ENCODE data around the gene GABRB3.

The GABRB3 gene

DNA sequence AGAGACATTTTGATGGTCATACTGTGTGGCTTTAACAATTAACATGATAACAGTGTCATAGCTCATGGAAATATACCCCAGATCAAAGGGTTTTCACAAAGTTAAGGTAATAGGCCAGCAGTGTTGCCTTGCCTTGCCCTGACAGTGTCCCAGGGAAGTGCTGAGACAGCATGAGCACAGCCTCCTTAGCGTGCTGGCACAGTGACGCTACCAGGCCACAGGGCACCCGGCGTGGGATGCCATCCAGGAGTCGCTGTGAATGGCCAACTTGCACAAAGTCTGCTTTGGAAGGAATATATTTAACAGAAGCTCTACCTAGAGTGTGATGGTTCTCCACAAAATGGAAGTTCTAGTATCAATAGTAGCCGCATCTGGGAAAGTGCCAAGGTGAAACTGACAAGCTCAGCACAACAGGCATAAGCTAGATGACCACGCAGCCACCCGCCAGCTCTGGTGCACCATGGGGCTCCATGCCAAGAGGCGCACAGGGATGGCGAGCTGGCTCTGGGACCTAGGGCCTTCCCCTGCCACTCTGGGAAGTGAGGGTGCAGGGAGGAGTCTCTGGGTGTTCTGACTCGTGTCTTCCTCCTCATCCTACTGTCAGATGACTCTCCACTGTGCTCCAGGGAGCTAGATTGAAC lies 86.2 kb downstream of the GABRB3 start:
- DNase-seq (ENCODE audit: low read depth), result no peak
- TF ChIP-seq CTCF (conservative IDR thresholded peaks at IDR 0.05; ENCODE audit: low read depth, low read length), result no peak
- no peak overlapping the region for H3K4me3 ChIP-seq (ENCODE audit: low read depth, low read length)

- H3K4me3 ChIP-seq (ENCODE audit: low read depth, low read length), result no peak overlapping the region
- no peak for DNase-seq (ENCODE audit: low read depth)
- no peak for TF ChIP-seq CTCF (conservative IDR thresholded peaks at IDR 0.05; ENCODE audit: low read depth, low read length)
These were observed 90.2 kb downstream of the GABRB3 start for GRCh38 chr15:26682598-26683164.

- no peak for DNase-seq (ENCODE audit: low read depth)
- H3K4me3 ChIP-seq (ENCODE audit: low read depth, low read length), result no peak overlapping the region
- TF ChIP-seq CTCF (conservative IDR thresholded peaks at IDR 0.05; ENCODE audit: low read depth, low read length), result no peak
These were observed 92.9 kb downstream of the GABRB3 start for GRCh38 chr15:26679927-26680326.

DNA sequence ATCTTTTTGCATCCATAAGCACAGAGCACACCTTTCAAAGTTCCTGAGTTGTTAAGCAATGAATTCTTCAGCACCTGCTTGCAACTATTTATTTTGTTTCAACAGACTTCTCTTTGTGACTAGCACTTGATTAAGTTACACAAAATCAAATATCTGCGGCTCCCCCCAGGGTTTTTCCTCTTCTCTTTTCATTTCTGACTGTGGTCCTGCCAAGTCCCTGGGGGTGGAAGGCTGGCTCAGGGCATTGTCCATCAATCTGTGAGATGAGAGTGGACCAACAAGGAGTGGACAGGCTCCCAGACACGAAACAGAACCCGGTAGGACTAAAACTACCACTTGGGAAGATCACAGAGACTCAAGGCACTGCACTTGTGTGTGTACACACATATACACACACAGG lies 96.8 kb downstream of the GABRB3 start:
- no peak overlapping the region for H3K4me3 ChIP-seq (ENCODE audit: low read depth, low read length)
- no peak for DNase-seq (ENCODE audit: low read depth)
- no peak for TF ChIP-seq CTCF (conservative IDR thresholded peaks at IDR 0.05; ENCODE audit: low read depth, low read length)

GRCh38 chr15:26674467-26674866 lies 98.4 kb downstream of the GABRB3 start:
- H3K4me3 ChIP-seq (ENCODE audit: low read depth, low read length), result no peak overlapping the region
- DNase-seq (ENCODE audit: low read depth), result no peak
- no peak for TF ChIP-seq CTCF (conservative IDR thresholded peaks at IDR 0.05; ENCODE audit: low read depth, low read length)

DNA sequence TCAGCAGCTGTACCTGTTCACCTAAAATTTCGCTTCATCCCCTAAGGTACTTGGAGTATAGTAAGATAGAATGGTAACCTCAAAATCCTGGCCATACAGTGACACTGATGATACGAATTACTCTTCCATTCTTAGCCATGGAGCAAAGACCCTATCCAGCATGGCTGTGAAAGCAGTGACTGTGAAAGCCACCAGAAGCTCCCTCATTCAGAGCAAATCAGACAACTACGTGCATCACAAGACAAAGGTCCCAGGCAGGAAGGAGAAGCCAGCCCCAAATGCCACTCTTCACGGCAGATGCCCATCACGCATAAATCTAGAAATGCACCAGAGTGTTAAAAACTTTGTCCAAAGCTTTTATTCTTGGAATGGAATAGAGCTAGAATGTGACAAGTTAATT lies 99.4 kb downstream of the GABRB3 start:
- no peak for TF ChIP-seq CTCF (conservative IDR thresholded peaks at IDR 0.05; ENCODE audit: low read depth, low read length)
- no peak overlapping the region for H3K4me3 ChIP-seq (ENCODE audit: low read depth, low read length)
- DNase-seq (ENCODE audit: low read depth), result no peak

- TF ChIP-seq CTCF (conservative IDR thresholded peaks at IDR 0.05; ENCODE audit: low read depth, low read length), result no peak
- H3K4me3 ChIP-seq (ENCODE audit: low read depth, low read length), result no peak overlapping the region
- DNase-seq (ENCODE audit: low read depth), result no peak
These were observed 102.8 kb downstream of the GABRB3 start for GRCh38 chr15:26670116-26670515.

Measured in choroid plexus epithelial cell (primary cell).